Adrenal gland (tissue), 5 donors: Measurements from ENCODE around the gene LCN10.

Source experiments
- CTCF ChIP-seq, 6 experiments: fragments of 450-650 bp in 4 of 6; fragments of 200-600 bp in 2 of 6; sonication (generic) in 1 of 6; IDR thresholded peaks; 1 replicate in 5 of 6; 2 replicates in 1 of 6; pipeline versions ENCODE4 v1.5.1 to v1.8.0; 2016 to 2021; ENCODE audit warnings: antibody characterized with exemption in 6 of 6, mild to moderate bottlenecking in 2 of 6, moderate library complexity in 1 of 6
- POLR2A ChIP-seq, 2 donors: fragments of 450-650 bp; IDR thresholded peaks; one replicate each; pipeline ENCODE4 v1.6.1; 2017; ENCODE audit warnings: antibody characterized with exemption in 2 of 2, mild to moderate bottlenecking in 2 of 2, moderate library complexity in 1 of 2
- donor health status: DM: no; HTN: no; CAD: no.

DNA sequence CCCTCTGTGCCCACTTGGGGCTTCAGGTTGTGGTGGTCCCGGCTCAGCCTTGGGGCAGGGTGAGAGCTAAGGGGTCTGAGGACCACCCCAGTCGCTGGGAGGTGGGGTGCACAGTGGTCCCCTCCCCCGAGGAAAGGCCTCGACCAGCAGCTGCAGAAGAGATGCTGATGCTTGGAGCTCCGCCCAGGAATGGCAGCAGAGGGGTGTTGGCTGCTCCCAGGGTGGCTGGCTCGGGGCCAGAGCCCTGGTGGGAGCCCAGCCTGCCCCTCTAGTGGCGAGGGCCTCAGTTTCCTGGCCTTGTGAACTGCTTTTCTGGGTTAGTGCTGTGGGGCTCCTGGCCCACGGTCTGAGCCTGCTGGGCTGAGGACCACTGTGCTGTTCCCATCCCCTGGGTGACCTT, 29.2 kb downstream of the LCN10 start:
- TF ChIP-seq POLR2A (IDR thresholded peaks at IDR 0.05), result no peak
- no peak for TF ChIP-seq CTCF (IDR thresholded peaks at IDR 0.05)
